ENCODE data around the gene TIPRL.

Gene TIPRL

GRCh38 chr1:168136709-168137514 is 41.9 kb upstream of the TIPRL start, which contains the start of gene GPR161:
GPR161 (minus strand) TSS chr1:168136930; CDS start chr1:168104850, 32,080 bp downstream.
- ChIA-PET CTCF (no interaction called here), POLR2A (no interaction called here)
- Histone ChIP-seq H3K27me3 (replicated peaks in 2 of 5; ENCODE audit: control insufficient read depth in 4 of 5, insufficient read depth in 5 of 5, low read length in 4 of 5) (peaks cover 0 to 21% (median 15%) of the 10 kb centered on the region in 5 experiments), H3K27ac (ENCODE audit: insufficient read depth in 1 of 2, low read depth in 1 of 2, low read length in 2 of 2, poor library complexity in 1 of 2, severe bottlenecking in 2 of 2) (no peak within 1 kb of the TSS), H3K4me3 (ENCODE audit: control insufficient read depth in 1 of 7, extremely low read depth in 1 of 7, insufficient read depth in 4 of 7, low read depth in 2 of 7, low read length in 6 of 7) (peak within 1 kb of the TSS; percentile 44 to 87 (median 69)), H3K36me3 (ENCODE audit: control insufficient read depth in 4 of 4, insufficient read depth in 4 of 4, low read length in 3 of 4) (no peaks in the 10 kb centered on the region), H3K9me3 (ENCODE audit: control extremely low read depth in 1 of 5, control insufficient read depth in 4 of 5, insufficient read depth in 2 of 5, low read depth in 1 of 5, low read length in 4 of 5) (no peaks in the 10 kb centered on the region), H3K4me1 (ENCODE audit: control extremely low read depth in 1 of 4, control insufficient read depth in 4 of 4, insufficient read depth in 4 of 4, low read length in 3 of 4) (peaks cover 2 to 24% (median 17%) of the 10 kb centered on the region in 4 experiments)
- peak in 2 of 3 donors; percentile 41 to 65 for DNase-seq
- WGBS (ENCODE audit: insufficient coverage) = under 1% methylated on average over 53 of the region's 86 CpGs

GRCh38 chr1:168137515-168137821 is 41.3 kb upstream of the TIPRL start:
- Histone ChIP-seq H3K27me3 (replicated peaks in 2 of 5; ENCODE audit: control insufficient read depth in 4 of 5, insufficient read depth in 5 of 5, low read length in 4 of 5) (peaks cover 0 to 21% (median 15%) of the 10 kb centered on the region in 5 experiments), H3K27ac (ENCODE audit: insufficient read depth in 1 of 2, low read depth in 1 of 2, low read length in 2 of 2, poor library complexity in 1 of 2, severe bottlenecking in 2 of 2) (no peak overlapping the region), H3K36me3 (ENCODE audit: control insufficient read depth in 4 of 4, insufficient read depth in 4 of 4, low read length in 3 of 4) (no peaks in the 10 kb centered on the region), H3K9me3 (ENCODE audit: control extremely low read depth in 1 of 5, control insufficient read depth in 4 of 5, insufficient read depth in 2 of 5, low read depth in 1 of 5, low read length in 4 of 5) (no peaks in the 10 kb centered on the region), H3K4me1 (ENCODE audit: control extremely low read depth in 1 of 4, control insufficient read depth in 4 of 4, insufficient read depth in 4 of 4, low read length in 3 of 4) (peaks cover 2 to 26% (median 17%) of the 10 kb centered on the region in 4 experiments), H3K4me3 (ENCODE audit: control insufficient read depth in 1 of 7, extremely low read depth in 1 of 7, insufficient read depth in 4 of 7, low read depth in 2 of 7, low read length in 6 of 7) (peak overlapping the region; percentile 38 to 87 (median 65))
- no peak for DNase-seq
- WGBS (ENCODE audit: insufficient coverage) = 22% methylated on average over 2 of the region's 6 CpGs
- ChIA-PET CTCF (no interaction called here), POLR2A (no interaction called here)

- Histone ChIP-seq H3K4me3 (ENCODE audit: control insufficient read depth in 1 of 7, extremely low read depth in 1 of 7, insufficient read depth in 4 of 7, low read depth in 2 of 7, low read length in 6 of 7) (no peak overlapping the region), H3K36me3 (ENCODE audit: control insufficient read depth in 4 of 4, insufficient read depth in 4 of 4, low read length in 3 of 4) (no peaks in the 10 kb centered on the region), H3K9me3 (ENCODE audit: control extremely low read depth in 1 of 5, control insufficient read depth in 4 of 5, insufficient read depth in 2 of 5, low read depth in 1 of 5, low read length in 4 of 5) (no peaks in the 10 kb centered on the region), H3K27ac (ENCODE audit: insufficient read depth in 1 of 2, low read depth in 1 of 2, low read length in 2 of 2, poor library complexity in 1 of 2, severe bottlenecking in 2 of 2) (no peak overlapping the region), H3K4me1 (ENCODE audit: control extremely low read depth in 1 of 4, control insufficient read depth in 4 of 4, insufficient read depth in 4 of 4, low read length in 3 of 4) (peaks cover 2 to 26% (median 17%) of the 10 kb centered on the region in 4 experiments), H3K27me3 (replicated peaks in 2 of 5; ENCODE audit: control insufficient read depth in 4 of 5, insufficient read depth in 5 of 5, low read length in 4 of 5) (peaks cover 0 to 21% (median 15%) of the 10 kb centered on the region in 5 experiments)
- CTCF ChIA-PET = interaction anchor here (1.1 kb wide), 2 partner anchors 9 to 51 kb away, joined by 3 to 4 read pairs; no protein-coding TSS in a partner anchor
- 60% methylated on average over 1 of the region's 5 CpGs for WGBS (ENCODE audit: insufficient coverage)
- DNase-seq = peak in 1 of 3 donors; percentile 6
- POLR2A ChIA-PET = interaction anchor here (0.6 kb wide), 1 partner anchor 22 kb away, joined by 3 read pairs; no protein-coding TSS in a partner anchor
Observed at GRCh38 chr1:168138134-168138533, 40.6 kb upstream of the TIPRL start.

- ChIA-PET POLR2A (no interaction called here), CTCF (interaction anchor here (1.1 kb wide), 2 partner anchors 8 to 52 kb away, joined by 3 to 4 read pairs; no protein-coding TSS in a partner anchor)
- H3K27me3 ChIP-seq (replicated peaks in 2 of 5; ENCODE audit: control insufficient read depth in 4 of 5, insufficient read depth in 5 of 5, low read length in 4 of 5) = peaks cover 0 to 19% (median 15%) of the 10 kb centered on the region in 5 experiments
- no peak for DNase-seq
- no peaks in the 10 kb centered on the region for H3K36me3 ChIP-seq (ENCODE audit: control insufficient read depth in 4 of 4, insufficient read depth in 4 of 4, low read length in 3 of 4)
- H3K4me1 ChIP-seq (ENCODE audit: control extremely low read depth in 1 of 4, control insufficient read depth in 4 of 4, insufficient read depth in 4 of 4, low read length in 3 of 4) = peaks cover 2 to 26% (median 17%) of the 10 kb centered on the region in 4 experiments
- H3K27ac ChIP-seq (ENCODE audit: insufficient read depth in 1 of 2, low read depth in 1 of 2, low read length in 2 of 2, poor library complexity in 1 of 2, severe bottlenecking in 2 of 2) = no peak overlapping the region
- H3K4me3 ChIP-seq (ENCODE audit: control insufficient read depth in 1 of 7, extremely low read depth in 1 of 7, insufficient read depth in 4 of 7, low read depth in 2 of 7, low read length in 6 of 7) = no peak overlapping the region
- H3K9me3 ChIP-seq (ENCODE audit: control extremely low read depth in 1 of 5, control insufficient read depth in 4 of 5, insufficient read depth in 2 of 5, low read depth in 1 of 5, low read length in 4 of 5) = no peaks in the 10 kb centered on the region
Observed at GRCh38 chr1:168139070-168139469, 39.7 kb upstream of the TIPRL start.

- peaks cover 0 to 4% (median 0%) of the 10 kb centered on the region in 5 experiments for H3K27me3 ChIP-seq (replicated peaks in 2 of 5; ENCODE audit: control insufficient read depth in 4 of 5, insufficient read depth in 5 of 5, low read length in 4 of 5)
- H3K4me1 ChIP-seq (ENCODE audit: control extremely low read depth in 1 of 4, control insufficient read depth in 4 of 4, insufficient read depth in 4 of 4, low read length in 3 of 4) = peaks cover 0 to 20% (median 17%) of the 10 kb centered on the region in 4 experiments
- no peaks in the 10 kb centered on the region for H3K9me3 ChIP-seq (ENCODE audit: control extremely low read depth in 1 of 5, control insufficient read depth in 4 of 5, insufficient read depth in 2 of 5, low read depth in 1 of 5, low read length in 4 of 5)
- WGBS (ENCODE audit: insufficient coverage) = 75% methylated on average over 1 of the region's 3 CpGs
- H3K36me3 ChIP-seq (ENCODE audit: control insufficient read depth in 4 of 4, insufficient read depth in 4 of 4, low read length in 3 of 4) = no peaks in the 10 kb centered on the region
- DNase-seq = peak in 2 of 3 donors; percentile 72 to 75
- CTCF ChIA-PET = interaction anchor here (0.6 to 2.2 kb wide), 4 partner anchors 9 to 59 kb away, joined by 3 to 8 read pairs (median 3); no protein-coding TSS in a partner anchor
- POLR2A ChIA-PET = no interaction called here
- no peak overlapping the region for H3K27ac ChIP-seq (ENCODE audit: insufficient read depth in 1 of 2, low read depth in 1 of 2, low read length in 2 of 2, poor library complexity in 1 of 2, severe bottlenecking in 2 of 2)
- no peak overlapping the region for H3K4me3 ChIP-seq (ENCODE audit: control insufficient read depth in 1 of 7, extremely low read depth in 1 of 7, insufficient read depth in 4 of 7, low read depth in 2 of 7, low read length in 6 of 7)
Observed at GRCh38 chr1:168141871-168142385, 36.8 kb upstream of the TIPRL start.

GRCh38 chr1:168145184-168146159 is 33.3 kb upstream of the TIPRL start:
- POLR2A ChIA-PET = no interaction called here
- peak; percentile 93 to 96 (median 94) for DNase-seq
- H3K27me3 ChIP-seq (replicated peaks in 2 of 5; ENCODE audit: control insufficient read depth in 4 of 5, insufficient read depth in 5 of 5, low read length in 4 of 5) = no peaks in the 10 kb centered on the region
- peaks cover 0 to 14% (median 12%) of the 10 kb centered on the region in 4 experiments for H3K4me1 ChIP-seq (ENCODE audit: control extremely low read depth in 1 of 4, control insufficient read depth in 4 of 4, insufficient read depth in 4 of 4, low read length in 3 of 4)
- H3K4me3 ChIP-seq (ENCODE audit: control insufficient read depth in 1 of 7, extremely low read depth in 1 of 7, insufficient read depth in 4 of 7, low read depth in 2 of 7, low read length in 6 of 7) = peak overlapping the region in 3 of 7 experiments; percentile 15 to 66 (median 64)
- H3K9me3 ChIP-seq (ENCODE audit: control extremely low read depth in 1 of 5, control insufficient read depth in 4 of 5, insufficient read depth in 2 of 5, low read depth in 1 of 5, low read length in 4 of 5) = no peaks in the 10 kb centered on the region
- CTCF ChIA-PET = interaction anchor here (0.7 to 2.2 kb wide), 7 partner anchors 14 to 111 kb away, joined by 3 to 12 read pairs (median 5); no protein-coding TSS in a partner anchor
- H3K27ac ChIP-seq (ENCODE audit: insufficient read depth in 1 of 2, low read depth in 1 of 2, low read length in 2 of 2, poor library complexity in 1 of 2, severe bottlenecking in 2 of 2) = peak overlapping the region in 1 of 2 experiments; percentile 52
- H3K36me3 ChIP-seq (ENCODE audit: control insufficient read depth in 4 of 4, insufficient read depth in 4 of 4, low read length in 3 of 4) = no peaks in the 10 kb centered on the region
- 13% methylated on average over 6 of the region's 15 CpGs for WGBS (ENCODE audit: insufficient coverage)
